GM18873 (cell line): ENCODE data around the gene IL21R.
"Not testable (repeated sequence)": the region's sequence is repeated elsewhere in the genome, so short reads cannot be mapped to it uniquely, and the experiment has no call there.

ENCODE experiments used
- ATAC-seq: cut with Tn5 transposase; IDR thresholded peaks from one replicate; pipeline ENCODE4 v1.9.1; 2021; ENCODE audit warnings: mild to moderate bottlenecking, moderate library complexity, moderate number of reproducible peaks; ENCODE audit not compliant: unreplicated experiment, low FRiP score

IL21R gene

DNA sequence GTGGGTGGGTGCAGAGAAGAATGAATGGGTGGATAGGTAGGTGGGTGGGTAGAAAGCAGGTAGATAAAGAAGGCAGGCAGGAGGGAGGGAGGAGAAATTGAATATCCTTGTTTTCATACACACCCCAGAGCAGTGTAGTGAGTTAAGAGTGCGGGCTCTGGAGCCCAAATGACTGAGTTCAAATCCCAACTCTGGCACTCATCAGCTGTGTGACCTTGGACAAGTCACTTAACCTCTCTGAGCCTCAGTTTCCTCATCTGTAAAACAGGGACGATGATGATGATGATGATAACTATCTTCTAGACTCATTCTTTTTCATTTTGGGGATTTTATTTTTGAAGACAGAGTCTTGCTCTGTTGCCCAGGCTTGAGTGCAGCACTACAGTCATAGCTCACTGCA is 2.0 kb upstream of the IL21R start:
- ATAC-seq, result no peak

DNA sequence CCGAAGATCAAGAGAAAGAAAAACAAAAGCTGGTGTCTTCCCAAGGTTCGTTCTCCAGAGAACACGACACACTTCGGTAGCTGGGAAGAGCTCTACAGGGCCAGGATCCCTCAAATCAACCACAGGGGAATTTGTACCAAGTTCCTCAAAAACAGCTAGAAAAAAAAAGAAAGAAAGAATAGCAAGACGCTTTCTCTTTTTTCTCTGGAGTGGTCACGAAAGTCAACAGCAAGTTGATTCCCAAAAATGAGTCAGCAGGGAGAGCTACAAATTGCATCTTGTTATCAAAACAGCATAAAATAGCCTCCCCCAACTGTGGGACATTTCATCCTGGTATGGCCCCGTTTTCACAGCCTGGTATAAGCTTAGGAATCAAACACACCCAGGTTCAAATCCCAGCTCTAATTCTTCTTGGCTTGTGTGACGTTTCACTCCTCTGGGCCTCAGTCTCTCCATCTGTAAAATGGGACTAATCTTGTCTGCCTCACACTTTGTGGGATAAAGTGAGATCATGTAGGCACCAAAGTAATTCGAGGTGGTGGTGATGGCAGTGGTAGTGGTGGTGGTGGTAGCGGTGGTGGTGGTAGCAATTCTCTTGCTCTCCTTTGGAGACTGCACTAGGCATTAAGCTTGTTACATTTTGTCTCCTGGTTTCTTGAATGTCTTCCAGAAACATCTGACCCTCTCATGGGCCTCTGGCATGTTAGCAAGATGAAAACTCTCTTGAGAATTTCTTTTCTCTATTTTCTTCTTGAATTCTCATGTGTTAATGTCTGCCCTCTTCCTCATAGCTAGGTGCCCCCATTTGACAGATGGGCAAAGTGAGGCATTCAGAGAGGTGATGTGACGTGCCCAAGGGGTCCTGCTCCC is 988 bp upstream of the IL21R start:
- ATAC-seq, result no peak

DNA sequence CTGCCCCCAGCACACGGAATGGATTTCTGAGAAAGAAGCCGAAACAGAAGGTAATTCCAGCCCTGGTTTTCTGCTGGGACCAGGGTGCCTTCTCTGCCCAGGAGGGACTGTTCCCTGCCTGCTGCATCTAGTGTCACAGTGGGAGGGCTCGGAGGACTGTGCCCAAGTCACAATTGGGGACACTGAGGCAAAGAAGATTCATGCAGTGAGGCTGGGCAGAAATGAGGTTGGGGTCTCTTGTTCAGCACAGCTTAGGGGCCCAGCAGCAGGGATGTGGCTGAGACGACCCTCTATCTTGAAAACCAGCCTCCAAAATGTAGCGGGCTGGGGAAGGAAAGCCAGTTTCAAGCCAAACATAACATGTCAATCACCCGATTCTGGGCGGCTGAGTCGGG is 592 bp downstream of the IL21R start:
- ATAC-seq, result no peak

DNA sequence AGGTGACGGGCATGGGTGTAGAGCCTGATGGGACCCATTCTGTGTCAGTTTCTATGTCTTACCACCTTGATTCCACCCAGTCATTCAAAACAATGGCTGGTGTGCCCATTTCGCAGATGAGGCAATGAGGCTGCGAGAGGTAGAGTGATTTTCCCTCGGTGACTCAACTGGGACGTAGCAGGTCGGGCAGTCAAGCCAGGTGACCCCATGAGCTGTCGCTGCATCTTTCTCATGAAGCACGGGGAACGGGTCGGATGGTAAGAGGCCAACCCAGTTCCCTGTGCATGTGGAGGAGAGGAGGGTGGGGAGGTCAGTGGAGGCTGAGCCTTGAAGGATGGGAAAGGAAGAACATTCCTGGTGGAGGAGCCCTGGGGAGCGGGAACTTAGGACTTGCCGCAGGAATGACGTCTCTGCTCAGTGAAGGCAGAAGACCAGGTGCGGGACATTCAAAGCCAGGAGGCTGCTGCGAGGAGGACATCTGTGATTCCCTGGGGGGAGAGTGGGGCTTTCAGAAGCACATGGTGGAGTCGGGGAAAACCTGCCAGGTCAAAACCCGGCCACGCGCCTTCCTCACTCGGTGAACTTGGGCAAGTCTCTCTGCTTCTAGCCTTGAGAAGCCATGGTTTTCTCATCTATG is 1.1 kb downstream of the IL21R start:
- no peak for ATAC-seq

DNA sequence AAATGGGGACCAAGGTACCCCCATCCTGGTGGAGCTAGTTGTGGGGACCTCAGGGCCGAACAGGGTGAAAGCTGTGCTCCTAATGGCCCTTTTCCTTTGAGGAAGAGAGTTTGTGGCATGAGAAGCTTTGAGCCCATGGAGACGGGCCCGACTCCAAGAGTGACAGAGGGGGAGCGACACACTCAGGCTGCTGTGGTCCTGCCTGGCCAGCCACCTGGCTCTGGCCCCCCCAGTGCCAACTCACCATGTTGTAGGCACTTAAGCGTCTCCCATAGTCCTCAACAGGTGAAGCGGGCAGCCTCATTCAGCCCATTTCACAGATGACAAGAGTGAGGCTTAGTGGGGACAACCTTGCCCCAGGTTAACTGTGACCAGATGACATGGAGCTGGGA is 1.6 kb downstream of the IL21R start:
- no peak for ATAC-seq

DNA sequence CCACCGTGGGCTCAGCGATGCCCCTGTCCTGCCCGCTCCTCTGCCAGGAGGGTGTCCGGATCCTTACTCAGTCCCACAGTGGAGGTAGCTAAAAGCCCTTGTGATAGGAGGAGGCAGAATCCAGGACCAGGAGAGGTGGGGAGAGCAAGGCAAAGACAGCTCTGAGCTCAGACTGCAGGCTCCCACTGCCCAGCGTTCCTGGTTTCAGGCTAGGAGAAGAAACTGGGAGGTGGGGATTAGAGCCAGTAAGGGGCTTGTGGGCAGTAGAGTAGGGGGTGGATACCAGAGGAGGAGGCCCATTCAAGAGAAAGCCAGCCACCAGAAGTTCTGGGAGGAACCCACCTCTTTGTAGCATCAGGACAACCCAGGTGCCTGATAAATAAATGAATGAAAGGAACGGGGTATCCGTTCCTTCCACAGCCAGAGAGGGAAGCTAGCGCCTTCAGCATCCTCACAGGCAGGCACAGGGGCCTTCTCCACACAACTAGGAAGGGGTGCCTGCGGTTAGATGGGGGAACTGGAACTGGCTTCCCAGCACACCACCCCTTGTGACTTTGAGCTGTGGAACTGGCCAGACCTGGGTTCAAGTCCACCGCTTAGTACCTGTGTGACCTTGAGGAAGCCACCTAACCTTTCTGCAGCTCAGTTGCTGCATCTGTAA is 2.3 kb downstream of the IL21R start:
- no peak for ATAC-seq

DNA sequence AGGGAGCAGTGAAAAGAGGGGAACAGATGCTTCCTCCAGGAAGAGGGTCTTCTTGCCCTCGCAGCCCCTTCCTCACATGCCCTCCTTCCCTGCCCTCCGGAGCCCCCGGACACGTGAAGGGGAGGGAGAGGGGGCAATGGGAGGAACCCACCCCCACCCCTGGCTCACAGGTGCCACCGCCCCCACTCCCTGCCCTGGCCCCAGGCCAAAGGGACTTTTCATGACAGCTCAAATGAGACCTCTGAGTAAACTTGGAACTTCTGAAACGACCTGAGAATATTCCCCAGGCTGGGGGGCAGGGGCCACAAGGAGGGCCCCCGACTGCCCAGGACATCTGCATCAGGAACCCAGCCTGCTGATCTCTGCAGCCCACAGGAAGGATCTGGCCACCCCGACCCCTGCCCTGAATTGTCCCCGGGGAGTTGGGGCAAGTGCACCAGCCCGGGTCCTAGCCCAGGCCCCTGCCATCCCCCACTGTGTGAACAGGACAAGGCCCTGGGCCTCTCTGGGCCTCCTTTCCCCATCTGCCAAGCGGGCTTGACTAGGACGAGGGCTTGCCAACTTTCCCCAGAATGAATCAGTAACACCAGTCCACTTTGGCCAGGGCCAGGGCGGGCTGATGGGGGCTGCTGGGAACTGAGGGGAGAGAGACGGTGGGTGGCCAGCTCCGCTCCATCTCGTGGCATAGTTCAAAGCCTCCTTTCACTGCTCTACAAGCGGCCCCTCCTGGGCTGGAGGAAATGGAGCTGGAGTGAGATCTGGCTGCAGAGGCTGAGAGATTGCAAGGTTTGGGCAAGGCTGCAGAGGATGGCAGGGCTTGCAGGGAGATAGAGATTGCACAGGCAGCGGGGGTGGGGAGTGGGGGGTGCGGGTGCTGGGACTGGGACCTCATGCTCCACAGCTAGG is 3.8 kb downstream of the IL21R start:
- no peak for ATAC-seq

DNA sequence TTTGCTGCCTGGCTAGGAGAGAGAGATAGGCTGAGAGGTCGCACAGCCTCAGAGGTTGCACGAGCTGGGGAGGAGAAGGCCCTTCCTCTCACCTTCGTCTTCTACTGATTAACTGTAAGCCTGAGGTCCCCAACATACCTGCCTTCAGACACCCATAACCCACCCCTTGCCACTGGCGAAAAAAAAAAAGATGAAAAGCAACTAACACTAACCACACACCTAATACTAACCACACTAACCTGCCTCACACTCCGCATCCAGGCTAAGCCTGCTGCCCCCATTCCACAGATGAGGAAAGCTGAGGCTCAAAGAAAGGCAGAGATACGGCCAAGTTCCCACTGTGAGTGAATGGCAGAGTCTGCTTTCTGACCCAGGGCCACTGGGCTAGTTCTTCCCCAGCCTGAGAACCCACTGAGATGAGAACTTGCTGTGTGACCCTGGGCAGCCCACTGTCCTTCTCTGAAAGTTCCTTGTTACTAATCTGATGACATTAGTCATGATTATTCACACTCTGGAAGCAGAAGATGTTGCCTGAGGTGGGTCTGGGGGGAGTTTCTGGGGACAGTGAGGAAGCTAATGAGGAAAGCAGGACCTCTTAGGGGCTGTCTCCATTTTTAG is 4.6 kb downstream of the IL21R start:
- ATAC-seq, result no peak

DNA sequence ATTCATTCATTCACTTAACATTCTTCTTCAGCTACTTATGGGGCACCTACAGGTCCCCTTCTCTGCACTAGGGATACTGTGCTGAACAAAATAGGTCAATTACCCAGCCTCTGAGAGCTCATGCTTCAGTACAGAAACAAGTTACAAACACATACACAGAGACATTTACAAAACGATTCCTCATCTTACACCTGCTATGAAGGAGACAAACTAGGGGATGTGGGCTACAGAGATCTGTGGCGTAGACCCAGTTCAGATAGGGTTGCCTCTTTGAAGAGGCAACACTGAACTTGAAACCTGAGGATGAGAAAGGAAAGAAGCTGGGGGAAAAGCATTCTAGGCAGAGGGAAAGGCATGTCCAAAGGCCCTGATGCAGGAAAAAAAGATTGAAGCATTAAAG is 5.2 kb downstream of the IL21R start:
- no peak for ATAC-seq

DNA sequence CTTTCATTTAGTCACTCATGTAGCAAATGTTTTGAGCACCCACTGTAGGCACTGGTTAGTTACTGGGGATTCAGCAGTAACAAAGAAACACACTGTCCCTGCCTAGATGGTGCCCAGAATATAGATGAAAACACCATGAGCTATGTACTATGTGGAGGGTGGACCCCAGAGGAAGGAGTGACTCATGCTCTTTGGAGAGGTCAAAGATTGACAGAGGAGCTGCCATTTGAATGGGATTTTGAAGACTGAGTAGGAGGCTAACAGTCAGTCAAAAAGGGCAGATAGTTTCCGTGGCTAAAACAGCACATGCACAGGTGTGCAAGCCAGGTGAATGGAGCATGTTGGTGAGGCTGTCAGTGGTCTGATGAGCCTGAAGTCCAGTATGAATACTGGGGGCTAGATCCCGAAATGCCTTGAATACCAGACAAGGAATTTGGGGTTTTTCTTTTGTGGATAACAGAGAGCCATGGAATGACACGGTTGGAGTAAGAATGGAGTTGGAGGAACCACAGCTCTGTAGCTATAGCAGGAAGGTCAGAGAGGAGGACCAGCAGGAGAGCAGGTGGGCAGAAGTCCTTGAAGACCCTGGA is 6.1 kb downstream of the IL21R start:
- ATAC-seq, result peak; percentile 30

DNA sequence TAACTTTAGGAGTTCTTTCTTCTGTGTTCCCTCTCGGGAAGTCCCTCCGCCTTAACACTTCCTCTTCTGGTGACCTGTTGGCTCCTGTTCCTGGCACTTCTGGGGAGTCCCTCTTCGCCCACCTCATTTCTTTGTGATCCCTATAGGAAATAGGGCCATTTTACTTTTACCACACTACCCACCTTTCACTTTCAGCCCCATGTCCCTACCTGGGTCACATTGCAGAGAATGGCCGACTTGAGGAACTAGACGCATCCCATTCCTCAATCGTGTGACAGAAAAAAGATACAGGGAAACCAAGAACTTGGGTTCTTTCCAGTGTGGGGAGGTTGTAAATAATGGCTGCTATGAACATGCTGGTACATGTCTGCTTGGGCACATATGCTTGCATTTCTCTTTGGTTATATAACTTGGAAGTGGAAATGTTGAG is 6.6 kb downstream of the IL21R start:
- ATAC-seq, result no peak

DNA sequence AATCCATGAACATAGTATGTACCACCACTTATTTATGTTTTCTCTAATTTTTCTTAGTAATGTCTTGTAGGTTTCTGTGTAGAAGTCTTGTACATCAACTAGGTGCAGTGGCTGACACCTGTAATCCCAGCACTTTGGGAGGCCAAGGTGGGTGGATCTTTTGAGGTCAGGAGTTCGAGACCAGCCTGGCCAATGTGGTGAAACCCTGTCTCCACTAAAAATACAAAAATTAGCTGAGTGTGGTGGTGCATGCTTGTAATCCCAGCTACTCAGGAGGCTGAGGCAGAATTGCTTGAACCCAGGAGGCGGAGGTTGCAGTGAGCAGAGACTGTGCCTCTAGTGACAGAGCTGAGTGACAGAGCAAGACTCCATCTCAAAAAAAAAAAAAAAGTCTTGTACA is 8.0 kb downstream of the IL21R start:
- not testable (repeated sequence) for ATAC-seq

DNA sequence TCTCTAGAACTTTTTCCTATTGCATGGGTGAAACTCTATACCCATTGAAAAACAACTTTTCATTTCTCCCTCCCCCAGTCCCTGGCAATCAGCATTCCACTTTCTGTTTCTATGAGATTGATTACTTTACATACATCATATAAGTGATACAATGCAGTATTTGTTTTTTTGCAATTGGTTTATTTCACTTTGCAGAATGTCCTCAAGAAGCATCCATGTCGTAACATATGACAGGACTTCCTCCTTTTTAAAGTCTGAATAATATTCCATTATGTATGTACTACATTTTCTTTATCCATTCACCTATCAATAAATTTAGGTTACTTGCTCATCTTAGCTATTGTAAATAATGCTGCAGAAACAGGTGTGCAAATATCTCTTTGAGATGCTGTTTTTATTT is 8.8 kb downstream of the IL21R start:
- no peak for ATAC-seq

DNA sequence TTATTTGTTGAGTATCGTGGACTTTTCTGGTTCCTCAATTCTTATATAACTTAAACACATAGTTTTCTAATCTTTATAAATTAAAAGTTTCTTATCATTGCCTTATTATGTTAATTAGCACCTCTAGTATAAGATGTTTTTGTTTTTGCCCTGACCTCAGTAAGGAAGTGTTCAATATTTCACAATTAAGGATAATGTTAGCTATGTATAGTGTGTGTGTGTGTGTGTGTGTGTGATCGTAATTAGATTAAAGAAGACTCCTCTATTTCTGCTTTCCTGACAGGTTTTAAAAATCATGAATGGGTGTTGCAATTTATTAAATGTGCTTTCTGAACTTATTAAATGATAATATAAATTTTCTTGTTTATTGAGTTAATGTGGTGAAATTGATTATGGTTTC is 12.0 kb downstream of the IL21R start:
- no peak for ATAC-seq

DNA sequence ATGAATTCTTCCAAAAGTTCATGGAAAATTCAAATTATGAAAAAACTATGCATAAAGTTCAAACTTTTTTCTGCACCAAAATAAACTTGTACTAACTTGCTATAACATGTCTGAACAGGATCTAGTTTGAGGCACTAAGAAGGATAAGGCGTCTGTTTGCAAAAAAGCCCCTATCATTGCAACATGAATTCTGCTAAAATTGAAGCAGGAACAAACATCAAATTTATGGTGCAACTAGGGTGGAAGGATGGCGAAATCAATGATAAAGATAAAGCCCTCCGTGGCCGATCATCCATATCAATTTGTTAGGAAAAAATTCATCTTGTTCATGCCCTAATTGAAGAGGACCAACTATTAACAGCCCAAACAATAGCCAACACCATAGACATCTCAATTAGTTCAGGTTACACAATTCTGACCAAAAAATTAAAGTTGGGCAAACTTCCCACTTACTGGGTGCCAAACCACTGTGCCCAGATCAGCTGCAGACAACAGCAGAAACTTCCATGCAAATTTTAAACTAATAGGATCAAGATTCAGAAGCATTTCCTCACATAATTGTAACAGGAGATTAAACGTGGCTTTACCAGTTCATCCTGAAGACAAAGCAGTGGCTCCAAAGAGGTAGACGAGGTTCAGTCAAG is 12.9 kb downstream of the IL21R start:
- no peak for ATAC-seq

DNA sequence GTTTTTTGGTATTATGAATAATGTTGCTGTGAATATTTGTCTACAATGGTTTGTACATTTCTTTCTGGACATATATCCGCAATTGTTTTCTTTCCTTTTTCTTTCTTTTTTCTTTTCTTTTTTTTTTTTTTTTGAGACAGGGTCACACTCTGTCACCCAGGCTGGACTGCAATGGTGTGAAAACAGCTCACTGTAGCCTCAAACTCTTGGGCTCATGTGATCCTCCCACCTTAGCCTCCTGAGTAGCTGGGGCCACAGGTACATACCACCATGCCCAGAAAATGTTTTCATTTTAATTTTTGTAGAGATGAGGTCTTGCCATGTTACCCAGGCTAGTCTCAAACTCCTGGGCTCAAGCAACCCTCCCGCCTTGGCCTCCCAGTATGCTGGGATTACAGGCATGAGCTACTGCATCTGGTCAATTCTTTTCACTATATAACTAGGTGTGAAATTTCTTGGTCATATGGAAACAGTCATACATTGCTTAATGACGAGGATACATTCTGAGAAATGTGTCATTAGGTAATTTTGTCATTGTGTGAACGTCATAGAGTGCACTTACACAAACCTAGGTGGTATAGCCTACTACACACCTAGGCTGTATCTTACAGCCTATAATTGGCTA is 15.2 kb downstream of the IL21R start:
- ATAC-seq, result no peak

DNA sequence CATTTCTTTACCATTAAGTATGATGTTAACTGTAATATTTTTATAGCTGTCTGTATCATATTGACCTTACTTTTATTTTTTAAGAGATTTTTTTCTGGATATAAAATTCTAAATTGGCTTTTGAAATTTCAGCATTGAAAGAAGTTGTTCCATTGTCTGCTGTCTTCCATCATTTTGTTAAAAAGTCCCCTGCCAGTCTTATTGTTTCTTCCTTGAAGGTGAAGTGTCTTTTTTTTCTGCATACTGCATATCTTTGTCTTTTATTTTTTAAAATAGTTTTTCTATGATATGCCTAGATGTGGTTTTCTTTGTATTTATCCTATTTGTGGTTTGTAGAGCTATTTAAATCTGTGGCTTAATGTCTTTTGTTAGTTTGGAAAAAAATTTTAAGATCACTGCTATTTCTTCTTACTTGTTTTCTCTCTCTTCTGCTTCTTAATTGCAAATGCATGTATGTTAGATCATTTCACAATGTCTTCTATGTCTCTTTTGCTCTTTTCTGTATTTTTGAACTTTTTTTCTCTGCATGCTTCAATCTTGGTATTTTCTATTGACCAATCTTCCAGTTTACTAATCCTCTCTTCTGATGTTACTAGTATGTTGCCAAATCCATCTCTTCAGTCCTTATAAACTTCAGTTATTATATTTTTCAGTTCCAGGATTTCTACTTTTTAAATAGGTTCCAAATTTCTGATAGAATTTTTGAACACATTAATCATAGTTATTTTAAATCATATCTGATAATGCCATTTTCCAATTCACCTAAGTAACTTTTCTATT is 20.2 kb downstream of the IL21R start:
- ATAC-seq, result no peak
